Suppressor macrophage treated with lipopolysaccharide for 1 hour (primary cell): ENCODE results near the gene APOA5.
"Not testable (repeated sequence)": the region's sequence is repeated elsewhere in the genome, so short reads cannot be mapped to it uniquely, and the experiment has no call there.

ENCODE experiments used
- DNase-seq, 3 donors: peaks; one replicate each; pipeline ENCODE4 v3.0.0-alpha.2; 2020 to 2022

Gene APOA5

DNA sequence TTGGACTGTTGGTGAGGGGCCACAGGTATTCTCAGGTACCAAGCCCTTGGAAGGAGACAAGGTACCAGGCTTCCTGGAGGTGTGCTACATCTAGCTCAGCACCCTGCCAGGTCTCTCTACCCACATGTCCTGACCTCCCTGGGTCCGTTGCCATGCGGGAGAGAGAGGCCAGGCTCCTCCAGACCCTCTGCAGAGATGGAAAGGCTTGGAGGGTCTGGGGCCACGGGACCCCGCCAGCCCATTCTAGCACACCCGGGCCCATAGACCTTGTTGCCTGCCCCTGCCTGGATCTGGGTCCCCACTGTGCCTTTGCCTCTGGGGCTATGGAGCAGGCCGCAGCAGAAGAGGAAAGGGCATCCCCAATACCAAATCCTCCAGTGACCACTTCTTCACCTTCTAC lies 35.8 kb upstream of the APOA5 start:
- DNase-seq, result no peak

- no peak for DNase-seq
These were observed 35.2 kb upstream of the APOA5 start for GRCh38 chr11:116826751-116827431.

DNA sequence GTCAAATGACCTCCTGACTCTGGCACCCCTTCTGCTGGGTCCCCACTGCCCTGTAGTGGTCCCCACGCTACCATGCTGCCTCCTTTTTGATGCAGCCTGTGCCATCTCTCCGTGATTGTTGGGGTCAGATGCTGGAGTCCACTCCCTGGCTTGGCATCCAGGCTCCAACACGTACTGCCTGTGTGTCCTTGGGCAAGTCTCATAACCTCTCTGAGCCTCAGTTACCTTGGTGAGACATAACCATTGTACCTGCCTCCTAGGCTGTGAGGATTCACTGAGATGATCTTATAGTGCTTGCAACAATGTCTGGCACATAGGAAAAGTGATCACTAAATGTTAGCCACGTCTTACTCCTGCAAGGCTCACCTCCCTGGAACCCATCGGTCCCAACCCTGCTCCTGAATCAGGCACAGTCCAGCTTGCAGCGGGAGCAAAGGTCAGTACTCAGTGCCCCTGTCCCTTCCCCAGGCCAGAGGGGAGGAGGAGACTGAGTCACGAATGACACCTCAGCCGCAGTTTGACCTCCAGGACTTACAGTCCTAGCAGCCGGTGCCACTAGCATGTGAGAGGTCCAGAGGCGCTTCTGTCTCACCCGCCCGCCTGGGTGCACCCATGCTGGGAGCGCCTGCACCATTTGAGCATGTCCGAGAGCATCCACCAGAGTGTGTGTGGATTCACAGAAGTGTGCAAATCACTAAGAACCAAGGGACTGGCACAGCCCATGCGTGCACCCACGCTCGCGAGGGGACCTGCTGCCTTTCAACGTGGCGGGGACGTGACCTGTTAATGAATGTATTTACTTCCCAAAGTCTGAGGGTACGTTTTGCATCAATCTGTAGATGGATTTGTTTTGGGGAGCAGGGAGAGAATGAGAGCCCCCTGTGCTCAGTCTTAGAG lies 34.4 kb upstream of the APOA5 start:
- no peak for DNase-seq

DNA sequence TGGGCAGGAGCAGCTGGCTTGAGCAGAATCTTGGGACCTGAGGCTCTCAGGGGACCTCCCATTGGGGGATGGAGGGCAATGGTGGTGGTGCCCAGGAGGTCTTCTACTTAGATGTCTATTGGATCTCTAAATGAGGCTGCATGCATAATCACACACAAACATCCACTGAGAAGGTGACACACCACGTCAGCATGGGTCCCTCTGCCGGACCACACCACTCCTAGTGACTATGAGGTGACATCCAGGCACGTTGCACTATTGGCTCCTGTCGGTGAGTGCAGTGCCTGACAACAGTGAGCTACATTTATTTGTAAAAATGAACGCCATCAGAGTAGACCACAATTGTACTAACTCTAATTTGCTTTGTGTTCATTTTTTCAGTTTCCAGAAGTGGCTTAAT lies 33.8 kb upstream of the APOA5 start:
- no peak for DNase-seq

DNA sequence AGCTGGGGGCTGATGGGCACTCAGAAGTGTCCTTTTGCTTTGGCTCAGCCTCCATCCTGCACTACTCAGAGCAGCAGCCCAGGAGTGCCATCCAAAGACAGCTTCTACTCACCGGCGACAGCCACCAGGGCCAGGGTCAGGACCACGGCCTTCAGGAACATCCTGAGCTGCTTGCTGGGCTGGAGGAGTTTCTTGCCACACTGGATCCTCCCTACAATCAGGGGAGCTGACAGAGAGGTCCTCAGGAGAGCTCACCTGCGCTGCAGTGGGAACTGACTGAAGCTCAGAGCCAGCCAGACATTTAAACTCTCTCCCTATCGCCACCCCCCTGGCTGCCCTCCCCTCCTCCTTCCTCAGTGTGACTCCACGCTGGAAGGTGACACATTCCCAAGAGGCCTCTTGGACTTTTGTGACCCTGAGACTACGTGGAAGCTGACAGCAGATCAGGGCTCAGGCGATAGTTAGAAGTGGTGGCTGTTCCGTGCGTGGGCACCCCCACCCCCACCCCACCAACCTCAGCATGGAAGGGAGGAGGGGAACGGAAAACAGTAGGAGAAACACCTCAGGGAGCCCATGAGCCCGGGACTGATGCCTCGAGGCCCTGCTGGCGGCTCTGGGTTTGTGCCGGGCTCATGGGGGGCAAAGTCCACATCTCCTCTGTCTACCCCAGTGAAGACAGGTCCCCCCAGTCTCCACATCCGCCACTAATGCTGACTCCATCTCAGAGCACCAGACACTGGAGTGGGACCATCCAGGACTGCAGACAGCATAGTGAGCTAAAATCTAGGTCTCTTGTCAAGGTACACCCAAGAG lies 31.6 kb upstream of the APOA5 start, which contains the start of gene APOA4:
APOA4 (minus strand) TSS at position 274 of the 813 bp plus-strand sequence; CDS start at position 161, 113 bp downstream.
- DNase-seq, result no peak

- no peak for DNase-seq
These were observed 30.9 kb upstream of the APOA5 start for GRCh38 chr11:116822575-116822974.

- DNase-seq, result no peak
These were observed 29.6 kb upstream of the APOA5 start for GRCh38 chr11:116821050-116821918.

DNA sequence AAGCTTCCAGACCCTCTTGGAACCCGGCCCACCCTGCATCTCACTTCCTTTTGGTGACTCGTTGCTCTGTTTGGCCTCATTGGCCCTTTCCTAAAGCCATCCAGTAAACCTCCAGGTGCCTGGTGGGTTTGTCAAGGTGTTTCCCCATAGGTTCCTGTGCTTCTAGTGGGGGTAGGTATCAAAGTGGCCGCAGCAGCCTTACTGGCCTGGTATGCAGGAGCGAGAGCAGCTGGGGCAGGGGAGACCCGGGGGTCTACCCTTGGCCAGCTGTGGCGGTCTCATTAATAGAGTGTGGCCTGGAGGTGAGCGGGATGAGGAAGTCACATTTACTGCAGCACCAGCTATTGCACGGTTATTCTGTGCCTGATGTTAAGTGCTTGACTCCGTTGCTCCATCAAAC lies 27.4 kb upstream of the APOA5 start:
- no peak for DNase-seq

DNA sequence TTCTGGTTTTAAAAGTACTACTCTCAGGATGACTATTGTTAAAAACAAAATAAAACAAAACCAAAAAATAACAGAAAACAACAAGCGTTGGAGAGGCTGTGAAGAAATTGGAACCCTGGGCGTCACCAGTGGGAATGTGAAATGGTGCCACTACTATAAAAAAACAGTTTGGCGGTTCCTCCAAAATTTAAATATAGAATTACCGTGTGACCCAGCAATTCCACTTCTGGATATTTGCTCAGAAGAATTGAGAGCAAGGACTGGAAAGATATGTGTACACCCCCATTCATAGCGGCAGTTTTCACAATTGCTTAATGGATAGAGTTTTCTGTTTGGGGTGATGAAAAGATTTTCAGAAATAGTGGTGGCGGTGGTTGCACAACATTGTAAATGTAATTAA lies 22.8 kb upstream of the APOA5 start:
- no peak for DNase-seq

- DNase-seq, result no peak
These were observed 22.2 kb upstream of the APOA5 start for GRCh38 chr11:116813781-116814471.

- no peak for DNase-seq
These were observed 21.5 kb upstream of the APOA5 start for GRCh38 chr11:116813170-116813569.

DNA sequence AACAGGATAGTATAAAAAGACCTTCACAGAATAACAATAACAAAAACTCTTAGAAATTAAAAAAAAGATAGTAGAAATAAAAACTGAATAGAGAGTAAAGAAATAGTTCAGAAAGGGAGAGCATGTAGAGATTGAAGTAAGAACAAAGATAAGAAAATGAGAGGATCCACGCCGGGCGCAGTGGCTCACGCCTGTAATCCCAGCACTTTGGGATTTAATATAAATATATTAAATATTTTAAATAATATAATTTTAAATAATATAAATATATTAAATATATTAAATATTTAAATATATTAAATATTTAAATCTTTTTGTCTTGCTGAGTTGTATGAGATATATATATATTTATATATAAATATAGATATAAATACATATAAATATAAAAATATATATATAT lies 20.4 kb upstream of the APOA5 start:
- no peak for DNase-seq

DNA sequence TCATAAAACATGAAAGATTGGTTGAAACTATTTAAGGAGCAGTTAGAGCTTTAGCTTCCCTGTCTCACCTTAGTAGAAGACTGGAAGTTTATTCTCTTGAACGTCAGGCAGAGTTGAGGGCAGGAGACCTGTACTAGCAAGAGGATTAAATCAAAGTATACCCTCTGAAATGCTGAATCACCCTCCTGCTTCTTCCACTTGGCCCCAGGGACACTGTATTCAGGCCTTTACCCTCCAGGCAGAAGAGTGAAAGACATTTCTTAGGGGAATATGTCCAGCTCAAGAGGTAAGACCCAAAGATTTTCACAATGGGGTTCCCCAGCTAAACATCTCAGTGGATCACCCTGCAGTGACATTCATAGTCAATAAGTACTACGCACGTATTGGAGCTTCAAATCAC lies 19.5 kb upstream of the APOA5 start:
- DNase-seq, result no peak

- no peak for DNase-seq
These were observed 16.8 kb upstream of the APOA5 start for GRCh38 chr11:116808262-116809175.

DNA sequence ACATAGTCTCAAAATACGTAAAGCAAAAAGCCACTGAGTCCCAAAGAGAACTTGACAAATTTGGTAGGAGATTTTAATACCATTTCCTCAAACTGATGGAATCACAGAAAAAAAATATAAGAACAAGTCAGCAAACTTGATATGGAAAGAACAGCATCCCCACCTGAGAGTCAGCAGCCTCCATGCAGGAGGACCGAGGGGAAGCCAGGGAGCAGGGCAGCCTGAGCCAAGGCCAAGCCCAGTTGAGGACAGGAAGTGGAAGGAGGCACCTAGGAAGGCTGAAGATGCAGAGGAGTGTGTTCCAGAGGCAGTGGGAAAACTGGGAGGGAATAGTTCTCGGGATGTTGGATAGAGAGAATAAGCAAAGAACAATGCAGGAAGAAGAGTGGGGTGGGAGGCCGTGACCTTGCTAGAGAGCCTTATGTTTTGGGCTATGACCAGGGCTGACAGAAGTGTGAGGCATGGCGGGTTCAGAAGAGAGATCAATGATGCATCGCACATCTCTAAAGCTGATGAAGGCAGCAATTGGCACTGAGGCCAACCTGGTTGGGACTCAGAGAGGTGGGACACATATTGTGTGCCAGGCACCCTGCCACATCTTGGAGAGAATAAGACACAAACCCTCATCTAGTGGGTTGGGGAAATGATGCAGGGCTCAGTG lies 16.1 kb upstream of the APOA5 start:
- DNase-seq, result no peak

DNA sequence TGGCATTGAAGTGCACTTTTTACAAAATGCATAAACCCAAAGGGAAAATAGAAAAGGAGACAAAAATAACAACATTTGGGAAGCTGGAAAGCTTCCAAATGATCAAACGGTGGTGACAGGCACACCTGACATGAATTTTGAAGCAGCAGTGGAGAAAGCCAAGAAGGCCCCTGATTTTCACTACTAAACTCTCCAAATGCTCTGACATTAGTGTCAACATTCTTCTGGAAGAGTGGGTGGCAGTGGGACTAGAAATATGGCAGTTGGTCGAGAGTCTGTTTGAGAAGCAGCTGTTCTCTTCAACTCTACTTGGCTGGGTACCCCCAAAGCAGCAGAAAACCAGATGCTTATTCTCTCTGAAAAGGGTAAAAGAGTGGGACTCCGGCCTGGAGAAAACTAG lies 12.3 kb upstream of the APOA5 start:
- no peak for DNase-seq

GRCh38 chr11:116801662-116802061 lies 10.0 kb upstream of the APOA5 start:
- DNase-seq, result not testable (repeated sequence)

- no peak for DNase-seq
These were observed 8.9 kb upstream of the APOA5 start for GRCh38 chr11:116800610-116801009.

DNA sequence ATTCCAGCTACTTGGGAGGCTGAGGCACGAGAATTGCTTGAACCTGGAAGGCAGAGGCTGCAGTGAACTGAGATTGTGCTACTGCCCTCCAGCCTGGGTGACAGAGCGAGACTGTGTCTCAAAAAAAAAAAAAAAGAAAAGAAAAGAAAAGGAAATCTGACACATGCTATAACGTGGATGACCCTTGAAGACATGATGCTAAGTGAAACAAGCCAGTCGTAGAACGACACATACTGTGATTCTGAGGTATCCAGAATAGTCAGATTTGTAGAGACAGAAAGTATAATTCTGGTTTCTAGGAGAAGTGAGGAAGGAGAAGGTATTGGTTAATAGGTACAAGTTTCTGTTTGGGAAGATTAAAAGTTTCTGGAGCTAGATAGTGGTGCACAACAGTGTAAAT lies 6.7 kb upstream of the APOA5 start:
- no peak for DNase-seq

DNA sequence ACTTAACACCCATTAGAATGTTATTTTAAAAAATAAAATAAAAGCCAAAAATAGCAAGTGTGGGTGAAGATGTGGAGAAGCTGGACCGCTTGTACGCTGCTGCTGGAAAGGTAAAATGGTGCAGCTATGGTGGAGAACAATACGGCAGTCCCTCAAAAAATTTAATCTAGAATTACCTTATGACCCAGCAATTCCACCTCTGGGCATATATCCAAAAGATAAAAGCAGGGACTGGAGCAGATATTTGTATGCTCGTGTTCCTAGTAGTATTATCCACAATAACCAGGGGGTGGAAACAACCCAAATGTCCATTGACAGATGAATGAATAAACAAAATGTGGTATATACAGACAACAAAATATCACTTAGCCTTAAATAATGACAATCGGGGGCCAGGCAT lies 6.1 kb upstream of the APOA5 start:
- no peak for DNase-seq
